ENCODE measurements around the gene LRRC7. TPM values are rescaled to one million over a fixed set of nuclear protein-coding genes. Genes with fewer than 3 reads are reported as not detected.

LRRC7 gene
- total and polyA plus RNA-seq, 7 donors, result 0.33 to 1.2 (median 0.94) TPM; not detected in 2

GRCh38 chr1:69985376-69985775, 417.7 kb downstream of the LRRC7 start:
- no peak for ATAC-seq

GRCh38 chr1:69985901-69986439, 418.2 kb downstream of the LRRC7 start:
- ATAC-seq (no peak), DNase-seq (no peak)
- H3K4me3 ChIP-seq, result no peak overlapping the region

More at GRCh38 chr1:69985376-69985775, 417.7 kb downstream of the LRRC7 start:
- no peak overlapping the region for H3K27ac ChIP-seq
- H3K36me3 ChIP-seq (ENCODE audit: insufficient read depth in 1 of 2, low read depth in 1 of 2), result no peaks in the 10 kb centered on the region
- 80 to 93% (median 86%) methylated on average over 1 of the region's 1 CpG for WGBS, 3 donors
- H3K27me3 ChIP-seq (ENCODE audit: insufficient read depth in 3 of 3, low read length in 2 of 3), result no peaks in the 10 kb centered on the region
- TF ChIP-seq CTCF (IDR thresholded peaks at IDR 0.05), result no peak
- H3K9me3 ChIP-seq, result no peaks in the 10 kb centered on the region
- no peak for DNase-seq
- intact Hi-C loops (cut with DNase I), result no loop called here
- no peaks in the 10 kb centered on the region for H3K4me1 ChIP-seq
- no peak overlapping the region for H3K4me3 ChIP-seq

GRCh38 chr1:69987881-69988280, 420.2 kb downstream of the LRRC7 start:
- intact Hi-C loops (cut with DNase I), result no loop called here
- no peak overlapping the region for H3K4me3 ChIP-seq
- H3K36me3 ChIP-seq (ENCODE audit: insufficient read depth in 1 of 2, low read depth in 1 of 2), result no peaks in the 10 kb centered on the region
- ATAC-seq (no peak), DNase-seq (no peak)
- TF ChIP-seq CTCF (IDR thresholded peaks at IDR 0.05), result no peak
- no peaks in the 10 kb centered on the region for H3K27me3 ChIP-seq (ENCODE audit: insufficient read depth in 3 of 3, low read length in 2 of 3)
- H3K27ac ChIP-seq, result no peak overlapping the region
- 49 to 60% (median 58%) methylated on average over 1 of the region's 1 CpG for WGBS, 3 donors
- no peaks in the 10 kb centered on the region for H3K4me1 ChIP-seq
- H3K9me3 ChIP-seq, result no peaks in the 10 kb centered on the region

More at GRCh38 chr1:69985901-69986439, 418.2 kb downstream of the LRRC7 start:
- intact Hi-C loops (cut with DNase I), result no loop called here
- no peak for TF ChIP-seq CTCF (IDR thresholded peaks at IDR 0.05)
- Histone ChIP-seq H3K36me3 (ENCODE audit: insufficient read depth in 1 of 2, low read depth in 1 of 2) (no peaks in the 10 kb centered on the region), H3K27ac (no peak overlapping the region), H3K4me1 (no peaks in the 10 kb centered on the region), H3K9me3 (no peaks in the 10 kb centered on the region), H3K27me3 (ENCODE audit: insufficient read depth in 3 of 3, low read length in 2 of 3) (no peaks in the 10 kb centered on the region)

- Histone ChIP-seq H3K27me3 (ENCODE audit: insufficient read depth in 3 of 3, low read length in 2 of 3) (no peaks in the 10 kb centered on the region), H3K9me3 (no peaks in the 10 kb centered on the region), H3K4me3 (no peak overlapping the region), H3K27ac (no peak overlapping the region), H3K4me1 (no peaks in the 10 kb centered on the region), H3K36me3 (ENCODE audit: insufficient read depth in 1 of 2, low read depth in 1 of 2) (no peaks in the 10 kb centered on the region)
- intact Hi-C loops (cut with DNase I), result no loop called here
- TF ChIP-seq CTCF (IDR thresholded peaks at IDR 0.05), result no peak
- WGBS, 3 donors, result 54 to 68% (median 56%) methylated on average over 3 of the region's 3 CpGs
- ATAC-seq (no peak), DNase-seq (no peak)
Measured at GRCh38 chr1:69991644-69992043, 423.9 kb downstream of the LRRC7 start.

- TF ChIP-seq CTCF (IDR thresholded peaks at IDR 0.05), result no peak
- intact Hi-C loops (cut with DNase I), result no loop called here
- DNase-seq (no peak), ATAC-seq (no peak)
- H3K27ac ChIP-seq, result no peak overlapping the region
- no peak overlapping the region for H3K4me3 ChIP-seq
- H3K27me3 ChIP-seq (ENCODE audit: insufficient read depth in 3 of 3, low read length in 2 of 3), result no peaks in the 10 kb centered on the region
- H3K36me3 ChIP-seq (ENCODE audit: insufficient read depth in 1 of 2, low read depth in 1 of 2), result no peaks in the 10 kb centered on the region
- H3K4me1 ChIP-seq, result no peaks in the 10 kb centered on the region
- 53 to 73% (median 59%) methylated on average over 3 of the region's 3 CpGs for WGBS, 3 donors
- H3K9me3 ChIP-seq, result no peaks in the 10 kb centered on the region
Measured at GRCh38 chr1:69992594-69992993, 424.9 kb downstream of the LRRC7 start.

Measured in psoas muscle (tissue), 8 donors.